Activated CD4-positive, alpha-beta T cell treated with anti-CD3 and anti-CD28 coated beads, Interleukin-2, Interleukin-4, amounts not matched to agents 100 ng/mL and 50 ng/mL, durations not matched to agents 16 hours and 8 hours (primary cell): Measurements from ENCODE around the gene KLF15.

Source experiments
- DNase-seq: peaks from one replicate; pipeline ENCODE4 v3.0.0-alpha.2; 2020; ENCODE audit warnings: low spot score

The KLF15 gene

DNA sequence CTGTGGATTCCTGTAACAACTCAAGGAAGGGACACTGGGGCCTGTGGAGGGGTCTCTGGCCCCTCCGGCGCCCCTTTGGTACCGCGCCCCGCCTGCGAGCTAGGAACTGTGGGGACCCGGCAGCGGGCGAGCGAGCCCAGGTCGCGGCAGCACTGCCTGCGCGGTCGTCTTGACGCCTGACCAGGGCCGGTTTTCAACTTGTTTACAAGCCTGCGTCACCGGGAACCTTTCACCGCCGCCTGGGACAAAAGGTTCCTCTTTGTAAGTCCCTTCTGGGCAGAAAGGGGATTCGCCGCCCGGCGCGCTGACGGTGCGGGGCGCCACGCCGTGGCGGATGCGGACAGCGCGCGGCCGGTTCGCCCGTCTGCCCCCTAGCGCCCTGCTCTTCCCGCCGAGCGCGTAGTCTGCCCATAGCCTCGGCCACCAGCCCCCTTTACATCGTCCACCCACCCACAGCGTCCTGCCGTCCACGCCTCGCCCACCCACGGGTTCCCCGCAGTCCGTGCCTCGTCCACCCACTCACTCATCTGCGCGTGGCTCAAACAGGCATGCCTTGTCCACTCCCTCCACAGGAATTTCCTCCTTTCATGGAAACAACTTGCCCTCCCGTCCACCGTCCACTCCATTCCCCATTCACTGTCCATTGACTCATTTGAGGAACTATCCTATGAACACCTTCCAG lies 32.0 kb upstream of the KLF15 start:
- peak; percentile 32 for DNase-seq

- no peak for DNase-seq
Measured at GRCh38 chr3:126381966-126382365, 24.8 kb upstream of the KLF15 start.

DNA sequence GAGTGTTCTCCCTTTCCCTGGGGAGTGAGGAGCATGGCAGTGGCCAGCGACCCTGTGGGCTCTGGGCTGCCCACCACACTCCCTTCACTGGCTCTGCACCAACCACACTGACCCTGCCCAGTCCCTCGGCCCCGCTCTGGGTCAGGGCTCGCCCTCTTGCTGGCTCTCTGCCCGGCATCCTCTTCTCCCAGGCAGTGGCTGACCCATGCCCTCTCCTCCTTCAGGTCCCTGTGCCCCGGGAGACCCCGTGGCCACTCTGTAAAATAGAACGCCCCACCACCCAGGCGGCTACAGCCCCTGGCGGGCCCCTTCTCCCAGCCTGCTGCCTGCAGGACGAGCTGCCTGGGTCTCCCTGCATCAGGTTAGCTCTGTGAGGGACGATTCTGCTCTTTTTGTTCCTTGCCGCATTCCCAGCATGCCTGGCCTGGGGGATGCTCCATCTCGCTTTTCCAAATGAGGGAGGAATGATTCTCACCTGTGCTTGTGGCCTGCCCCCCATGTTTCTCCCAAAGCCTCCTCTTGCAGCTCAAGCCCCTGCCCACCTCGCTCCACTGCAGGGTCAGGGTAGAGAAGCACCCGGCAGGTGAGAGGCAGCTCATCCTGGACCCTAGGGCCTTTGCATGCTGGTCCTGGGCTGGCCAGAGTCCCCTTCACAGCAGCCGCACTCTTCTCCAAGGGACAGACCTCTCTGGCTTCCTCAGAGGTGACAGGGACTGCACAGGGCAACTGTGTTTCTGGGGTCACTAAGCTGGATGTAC lies 23.0 kb upstream of the KLF15 start:
- no peak for DNase-seq

DNA sequence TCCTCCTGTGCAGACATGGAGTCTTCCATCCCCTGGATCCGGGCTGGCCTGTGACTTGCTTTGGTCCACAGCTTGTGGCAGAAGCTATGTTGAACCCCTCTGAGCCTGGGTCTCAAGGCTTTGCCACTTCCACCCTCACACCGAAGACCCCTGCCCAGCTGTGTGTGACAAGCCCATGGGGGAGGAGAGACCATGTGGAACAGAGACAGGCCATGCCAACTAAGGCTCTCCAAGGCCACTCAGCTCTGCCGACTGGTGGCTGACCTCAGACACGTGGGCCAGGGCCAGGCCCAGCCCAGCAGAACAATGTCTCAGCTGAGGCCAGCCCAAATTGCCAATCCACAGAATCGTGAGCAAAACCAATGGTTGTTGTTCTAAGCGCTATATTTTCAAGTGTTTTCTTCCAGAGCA lies 21.1 kb upstream of the KLF15 start:
- DNase-seq: no peak

- DNase-seq: no peak
Measured at GRCh38 chr3:126377211-126377610, 20.0 kb upstream of the KLF15 start.

GRCh38 chr3:126376444-126376843 lies 19.2 kb upstream of the KLF15 start:
- DNase-seq: no peak

- DNase-seq: no peak
Measured at GRCh38 chr3:126375835-126376331, 18.7 kb upstream of the KLF15 start.

DNA sequence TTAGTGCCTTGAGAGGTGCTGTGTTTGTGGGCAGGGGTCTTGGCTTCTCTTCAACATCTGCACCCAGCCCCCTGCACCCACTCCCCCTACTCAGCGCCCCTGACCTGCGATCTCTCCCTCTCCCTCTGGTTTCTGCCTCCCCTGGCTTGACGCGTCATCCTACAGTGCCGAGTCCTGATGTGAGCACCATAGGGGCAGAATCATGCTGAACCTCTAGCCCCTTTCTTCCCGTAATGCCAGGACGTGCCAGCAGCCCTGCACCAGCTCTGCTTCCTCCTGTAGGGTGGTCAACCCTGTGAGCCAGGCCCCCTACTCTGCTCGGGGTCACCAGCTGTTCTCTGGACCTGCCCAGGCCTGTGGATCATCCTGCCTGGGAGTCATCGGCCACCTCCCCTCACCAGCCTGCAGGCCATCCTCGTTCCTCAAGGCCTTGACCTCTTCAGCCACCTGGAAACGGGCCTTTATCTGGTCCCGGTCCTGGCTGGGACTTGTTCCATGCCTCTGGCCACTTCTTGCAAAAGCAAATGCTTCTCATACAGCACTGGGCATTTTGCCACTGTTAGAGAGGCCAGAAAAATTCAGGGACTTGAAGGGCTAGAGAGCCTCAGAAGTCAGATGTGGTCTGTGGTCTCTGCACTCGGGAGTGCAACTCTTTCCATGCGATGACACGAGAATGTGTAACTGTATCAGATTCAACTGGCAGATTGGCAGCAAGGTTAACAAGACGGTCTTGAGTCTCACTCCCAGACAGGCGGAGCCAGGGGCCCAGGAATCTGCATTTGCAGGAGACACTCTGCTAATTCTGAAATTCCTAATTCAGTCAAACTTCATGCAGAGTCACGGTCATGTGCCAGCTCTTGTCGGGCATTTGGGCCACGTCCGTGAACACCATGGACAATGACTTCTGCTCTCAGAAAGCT lies 16.7 kb upstream of the KLF15 start:
- no peak for DNase-seq

DNA sequence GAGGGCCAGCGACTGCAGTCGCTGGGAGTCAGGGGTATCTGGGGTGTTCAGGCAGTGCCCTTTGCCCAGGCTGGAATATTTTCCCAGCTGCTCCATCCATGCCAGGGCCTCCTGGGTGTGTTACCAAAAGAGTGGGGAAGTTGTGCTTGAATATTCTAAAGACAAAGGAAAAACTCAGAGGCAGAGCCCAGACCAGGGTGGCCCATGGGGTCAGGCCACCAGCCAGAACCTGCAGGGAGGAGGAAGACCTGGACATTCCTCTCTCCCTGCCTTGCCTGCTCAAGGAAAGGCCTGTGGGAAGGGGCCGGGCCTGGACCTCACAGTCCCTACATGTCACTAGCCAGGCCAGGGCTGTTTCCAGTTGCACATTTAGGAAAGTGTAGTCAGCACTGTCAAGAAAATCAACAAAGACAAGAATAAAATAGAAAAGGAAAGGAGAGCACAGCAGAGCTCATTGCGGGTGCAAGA lies 16.0 kb upstream of the KLF15 start:
- no peak for DNase-seq

DNA sequence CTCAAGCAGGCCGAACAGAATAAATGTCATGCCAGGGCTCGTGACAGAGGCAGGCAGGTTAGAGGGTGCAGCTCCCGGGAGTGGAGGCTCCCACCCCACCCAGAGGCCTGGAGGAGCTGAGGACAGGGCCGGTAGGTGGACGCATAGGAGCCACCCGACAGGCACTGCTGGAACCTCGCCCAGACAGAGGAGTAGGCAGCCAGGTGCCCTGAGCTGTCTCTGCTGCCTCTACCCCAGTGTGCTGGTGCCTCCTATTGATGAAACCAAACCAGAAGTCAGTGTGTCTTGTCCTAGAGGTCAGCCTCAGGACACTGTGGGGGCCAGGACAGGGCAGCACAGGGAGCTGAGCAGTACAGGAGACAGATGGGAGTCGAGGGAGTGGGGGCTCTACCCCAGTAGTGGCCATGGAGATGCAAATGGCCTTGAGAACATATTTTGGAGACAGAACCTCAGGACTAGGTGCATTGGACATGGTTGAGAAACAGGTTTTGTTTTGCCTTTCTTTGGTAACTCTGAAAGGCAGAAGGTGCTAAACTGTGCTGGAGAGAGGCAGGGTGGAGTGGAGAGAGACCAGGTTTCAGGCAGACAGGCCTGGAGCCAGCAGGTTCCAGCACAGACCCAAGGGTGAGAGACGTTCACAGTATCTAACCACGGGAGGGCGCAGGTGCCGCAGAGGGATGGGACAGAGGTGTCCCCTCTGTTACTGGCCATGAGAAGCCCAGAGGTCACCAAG lies 15.4 kb upstream of the KLF15 start:
- no peak for DNase-seq

DNA sequence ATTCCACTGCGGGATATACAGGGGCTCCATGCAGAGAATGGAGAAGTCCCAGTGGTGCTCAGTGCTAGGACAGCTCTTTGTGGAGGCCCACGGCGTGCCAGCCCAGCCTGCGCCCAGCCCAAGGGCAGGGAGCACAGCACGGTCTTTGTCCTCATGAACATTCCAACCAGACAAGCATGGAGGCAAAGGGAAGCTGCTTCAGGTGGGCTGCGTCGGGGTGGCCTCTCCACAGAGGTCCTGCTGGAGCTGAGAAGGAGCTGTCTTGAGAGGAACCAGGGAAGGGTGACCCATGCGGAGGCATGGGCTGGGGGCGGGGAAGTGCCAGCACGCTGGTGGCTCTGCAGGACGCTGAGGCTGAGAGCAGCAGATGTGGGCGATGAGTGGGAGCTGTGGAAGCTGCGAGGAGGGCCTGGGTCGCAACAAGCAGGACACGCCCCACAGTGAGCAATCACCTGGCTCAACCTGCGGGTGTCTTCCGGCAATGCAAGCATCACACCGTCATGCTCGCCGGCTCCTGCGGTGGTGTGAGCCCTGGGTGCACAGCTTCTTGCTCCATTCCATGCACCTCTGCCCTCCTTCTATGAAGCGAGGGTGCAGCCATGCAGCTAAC lies 14.0 kb upstream of the KLF15 start:
- no peak for DNase-seq

GRCh38 chr3:126370606-126371005 lies 13.4 kb upstream of the KLF15 start:
- DNase-seq: no peak

GRCh38 chr3:126370055-126370454 lies 12.8 kb upstream of the KLF15 start:
- no peak for DNase-seq

DNA sequence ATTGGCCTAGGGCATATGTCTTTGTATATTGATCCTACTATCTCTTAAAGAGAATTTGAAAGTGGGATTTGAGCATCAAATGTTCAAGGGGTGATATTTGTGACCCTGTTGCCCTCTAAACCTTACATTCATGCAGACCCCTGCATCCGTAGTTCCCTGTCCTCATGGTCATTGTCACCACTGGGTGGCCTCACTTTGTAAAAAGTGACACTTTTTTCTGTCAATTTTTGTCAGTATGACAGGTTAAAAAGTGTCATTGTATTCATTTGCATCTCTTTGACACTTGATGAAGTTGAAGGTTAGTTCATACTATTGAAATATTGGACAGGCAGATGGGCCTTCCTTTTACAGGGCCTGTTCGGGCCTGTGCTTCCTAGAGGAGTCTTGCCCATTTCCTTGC lies 12.3 kb upstream of the KLF15 start:
- DNase-seq: no peak

DNA sequence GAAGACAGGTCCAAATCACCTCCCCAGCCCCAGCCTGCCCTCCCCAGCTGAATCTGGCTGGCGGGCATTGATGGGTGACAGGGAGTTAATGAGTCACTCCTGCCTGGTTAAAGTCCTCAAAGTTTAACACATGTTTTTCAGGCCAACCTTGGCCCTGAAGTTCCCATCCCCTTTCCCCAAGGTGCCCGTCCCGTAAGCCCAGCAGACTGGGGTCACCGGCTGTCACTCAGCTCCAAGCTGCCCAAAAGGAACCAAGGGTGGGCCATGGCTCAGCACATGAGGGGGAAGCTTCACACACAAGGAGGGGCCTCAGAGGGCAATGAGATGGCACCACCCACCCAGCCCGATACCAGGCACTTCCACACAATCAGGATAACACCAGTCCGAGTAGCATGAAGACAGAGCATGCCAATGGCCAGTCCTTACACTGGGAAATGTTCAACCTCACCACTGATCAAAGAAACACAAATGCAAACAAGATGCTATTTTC lies 10.2 kb upstream of the KLF15 start:
- DNase-seq: no peak

DNA sequence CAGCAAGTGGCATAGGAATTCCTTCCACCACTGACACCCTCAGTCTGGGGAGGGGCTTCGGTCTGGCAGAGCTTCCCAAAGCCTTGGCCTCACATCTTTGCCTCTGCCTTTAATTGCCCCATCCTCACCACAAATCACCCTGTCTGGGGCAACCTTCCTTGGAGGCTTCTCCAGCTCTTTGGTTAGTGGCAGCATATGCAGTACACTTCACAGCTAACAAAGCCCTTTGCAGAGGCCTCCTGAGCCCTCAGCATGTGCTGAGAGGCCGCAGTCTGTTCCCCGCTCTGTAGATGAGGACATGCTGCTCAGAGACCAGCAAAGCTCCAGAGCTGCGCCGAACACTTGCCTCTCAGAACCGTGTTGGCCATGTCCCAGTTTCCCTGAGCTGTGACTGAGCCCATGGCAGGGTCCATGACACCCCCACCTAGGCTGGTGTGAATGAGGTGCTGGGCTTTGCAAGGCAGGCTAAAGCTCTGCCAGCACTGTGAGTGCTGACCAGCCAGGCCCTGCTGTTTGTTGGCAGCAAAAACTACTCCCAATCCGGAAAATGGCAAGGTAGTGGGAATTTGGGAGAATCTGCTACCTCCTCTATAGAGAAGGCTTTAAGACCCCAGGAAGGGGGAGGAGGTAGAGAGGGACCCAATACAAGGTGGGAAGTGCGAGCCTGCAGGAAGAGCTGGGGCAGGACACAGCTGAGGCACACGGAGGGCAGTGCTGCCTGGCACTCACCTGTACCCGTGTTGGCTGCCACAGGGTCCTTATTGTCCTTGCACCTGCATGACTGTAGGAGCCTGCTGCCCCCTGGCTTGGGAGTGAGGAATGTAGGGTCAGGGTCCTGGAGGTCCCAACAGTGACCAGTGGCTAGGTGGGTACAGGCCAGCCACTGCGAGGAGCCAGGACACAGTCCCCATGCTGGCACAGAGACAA lies 8.4 kb upstream of the KLF15 start:
- DNase-seq: no peak

DNA sequence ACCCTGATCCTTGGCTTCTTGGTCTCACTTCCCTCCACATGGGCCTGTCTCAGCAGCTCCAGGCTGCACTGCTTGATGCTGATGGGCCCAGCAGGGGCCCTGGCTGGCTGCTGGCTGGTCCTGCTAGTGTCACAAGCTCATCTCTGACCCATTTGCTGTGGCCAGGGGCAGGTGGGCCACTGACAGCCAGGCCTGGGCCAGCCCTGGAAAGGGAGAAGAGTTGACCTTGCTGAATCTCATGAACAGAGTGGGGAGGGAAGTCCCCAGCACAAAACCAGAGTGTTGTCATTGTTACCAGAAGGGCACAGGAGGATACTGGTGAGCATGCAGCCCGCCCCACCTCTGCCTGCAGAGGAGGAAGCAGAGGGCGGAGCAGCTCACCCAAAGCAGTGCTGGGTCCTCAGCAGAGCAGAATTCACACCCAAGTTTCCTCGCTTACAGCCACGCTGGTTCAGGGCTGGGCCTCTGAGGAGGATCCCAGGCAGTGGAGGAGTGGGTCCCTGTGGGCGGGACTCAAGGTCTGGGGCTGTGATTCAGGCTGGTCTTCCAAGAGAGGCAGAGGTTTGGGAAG lies 7.6 kb upstream of the KLF15 start:
- DNase-seq: no peak

DNA sequence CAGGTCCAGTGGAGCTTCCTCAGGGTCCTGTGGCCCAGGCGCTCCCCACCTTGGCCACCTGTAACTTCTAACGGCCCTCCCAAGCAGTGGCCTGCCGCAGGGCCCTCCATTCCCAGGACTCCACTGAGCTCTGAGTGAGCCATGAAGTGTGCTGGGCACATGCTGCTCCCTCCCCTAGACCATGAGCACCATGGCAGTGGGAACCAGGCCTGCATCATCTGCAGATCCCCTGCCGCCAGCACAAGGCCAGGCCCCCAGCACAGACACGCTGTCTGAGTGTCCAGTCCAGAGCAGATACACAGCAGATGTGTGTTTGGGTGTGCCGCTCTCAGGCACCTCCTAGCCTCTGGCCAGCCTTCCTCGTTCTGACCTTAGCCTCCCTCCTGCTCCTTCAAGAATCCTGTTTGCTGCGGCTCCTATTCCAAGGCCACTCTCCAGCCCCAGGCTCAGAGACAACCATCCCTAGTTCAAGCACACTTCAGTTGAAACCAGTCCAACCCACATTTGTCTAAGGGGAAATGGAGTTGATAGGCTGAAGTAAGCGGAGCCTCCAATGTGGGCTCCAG lies 7.0 kb upstream of the KLF15 start:
- DNase-seq: no peak

GRCh38 chr3:126361211-126361610 lies 4.0 kb upstream of the KLF15 start:
- DNase-seq: no peak
